OCI-LY7 (cell line): ENCODE results near the gene ALKBH2. TPM values are rescaled to one million over a fixed set of nuclear protein-coding genes. Genes with fewer than 3 reads are reported as not detected.

Experiments
- BruUV-seq: library from RNA; stranded (reverse); fragments of 400-500 nt; replicated peaks from 2 replicates; lab custom pipeline; 2021; lab: Mats Ljungman, UMichigan
- CTCF ChIA-PET: fragments of 300-600 bp; sonication (Branson Sonifier 250); formaldehyde crosslinking; loops from one replicate; lab custom pipeline; 2022; ENCODE audit warnings: antibody characterized with exemption; ENCODE audit not compliant: unreplicated experiment; lab: Charles Lee
- POLR2A ChIA-PET: fragments of 300-600 bp; sonication (Branson Sonifier 250); formaldehyde crosslinking; loops from one replicate; lab custom pipeline; 2022; ENCODE audit warnings: antibody characterized with exemption; lab: Charles Lee
- DNase-seq: peaks from one replicate; pipeline ENCODE4 v3.0.0-alpha.2; 2015; ENCODE audit warnings: low spot score
- H2AFZ ChIP-seq: fragments of 200-600 bp; sonication (generic), shearing (Covaris generic); 2 replicates; pipeline ENCODE4 v1.6.1; 2014; ENCODE audit warnings: mild to moderate bottlenecking, antibody characterized with exemption, low read length, moderate library complexity
- H3K27ac ChIP-seq: fragments of 200-600 bp; sonication (generic); 2 replicates; pipeline ENCODE4 v1.5.1; 2014; ENCODE audit warnings: mixed run types, low read depth, mild to moderate bottlenecking, moderate library complexity, low read length, inconsistent platforms; ENCODE audit not compliant: poor library complexity, severe bottlenecking
- H3K36me3 ChIP-seq: fragments of 200-600 bp; sonication (generic); 2 replicates; pipeline ENCODE4 v1.6.1; 2014; ENCODE audit warnings: mild to moderate bottlenecking, antibody characterized with exemption, low read length, moderate library complexity, mixed read lengths; ENCODE audit not compliant: insufficient read depth
- H3K4me1 ChIP-seq: fragments of 200-600 bp; sonication (generic); 2 replicates; pipeline ENCODE4 v1.5.1; 2014; ENCODE audit warnings: mild to moderate bottlenecking, low read length; ENCODE audit not compliant: insufficient read depth, poor library complexity, severe bottlenecking
- H3K4me2 ChIP-seq: fragments of 200-600 bp; sonication (generic); 2 replicates; pipeline ENCODE4 v1.6.1; 2014; ENCODE audit warnings: mild to moderate bottlenecking, low read length
- H3K4me3 ChIP-seq: fragments of 200-600 bp; sonication (generic); 2 replicates; pipeline ENCODE4 v1.5.1; 2014; ENCODE audit warnings: mild to moderate bottlenecking, low read depth, low read length; ENCODE audit not compliant: poor library complexity, severe bottlenecking
- H3K79me2 ChIP-seq: fragments of 200-600 bp; sonication (generic); 2 replicates; pipeline ENCODE4 v1.6.1; 2016; ENCODE audit warnings: low read depth, mild to moderate bottlenecking, low read length, moderate library complexity, mixed read lengths; ENCODE audit not compliant: insufficient read depth
- H3K9me2 ChIP-seq: fragments of 200-600 bp; sonication (generic); 2 replicates; pipeline ENCODE4 v1.6.1; 2016; ENCODE audit warnings: mild to moderate bottlenecking, low read length, mixed read lengths; ENCODE audit not compliant: insufficient read depth
- H3K9me3 ChIP-seq: fragments of 200-600 bp; sonication (generic); 2 replicates; pipeline ENCODE4 v1.6.1; 2014; ENCODE audit warnings: mild to moderate bottlenecking, mixed run types, low read length, mixed read lengths
- H4K20me1 ChIP-seq: fragments of 200-600 bp; sonication (generic); 2 replicates; pipeline ENCODE4 v1.6.1; 2014; ENCODE audit warnings: mild to moderate bottlenecking, antibody characterized with exemption, low read length, moderate library complexity, mixed read lengths; ENCODE audit not compliant: insufficient read depth
- EZH2phosphoT487 ChIP-seq: fragments of 200-600 bp; sonication (generic); IDR thresholded peaks from 2 replicates; pipeline ENCODE4 v1.6.1; 2018; ENCODE audit warnings: low read depth, borderline replicate concordance, mild to moderate bottlenecking, mixed run types, antibody characterized with exemption, low read length, moderate library complexity, mixed read lengths
- intact Hi-C: fragments of 100-400 bp; cut with micrococcal nuclease; formaldehyde crosslinking; loops from one replicate; pipeline ENCODE4 v1.10.0; 2022; ENCODE audit not compliant: unreplicated experiment
- total RNA-seq, 2 experiments: library from RNA; depleted of rRNA in 1 of 2; stranded (reverse); fragments of >200 nt in 1 of 2; shearing (Covaris generic) in 1 of 2; gene quantifications; 2 replicates each; pipeline ENCODE4 v1.2.3, GENCODE V29; 2014 to 2022
- TF ChIP-seq, protein P1 (sequence below): fragments of 200-600 bp; sonication (generic); conservative IDR thresholded peaks from 2 replicates; pipeline ENCODE4 v1.5.1; 2014; ENCODE audit warnings: mild to moderate bottlenecking, antibody characterized with exemption, low read length, moderate library complexity, mixed read lengths

Gene ALKBH2
- total RNA-seq, 2 experiments from 2014 or later, result 70.3 to 111 TPM

DNA sequence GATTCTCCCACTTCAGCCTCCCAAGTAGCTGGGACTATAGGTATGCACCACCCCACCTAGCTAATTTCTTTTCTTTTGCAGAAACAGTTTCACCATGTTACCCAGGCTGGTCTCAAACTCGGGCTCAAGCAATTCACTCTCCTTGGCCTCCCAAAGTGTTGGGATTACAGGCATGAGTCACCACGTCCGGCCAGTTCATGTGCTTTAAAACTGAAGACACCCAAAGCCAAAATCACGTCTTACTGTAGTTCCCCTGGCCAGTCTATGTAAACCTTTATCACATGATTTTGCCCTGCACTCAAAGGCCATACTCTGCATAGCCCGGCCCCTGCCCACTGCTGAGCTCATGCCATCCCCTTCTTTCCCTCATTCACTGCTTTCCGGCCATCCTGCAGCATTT lies 4.5 kb downstream of the ALKBH2 start:
- Histone ChIP-seq H3K79me2 (peaks cover 43% of the 10 kb centered on the region), H4K20me1 (peaks cover 11% of the 10 kb centered on the region; the same call in 1 of the 2 replicates), H2AFZ (no peak overlapping the region), H3K9me3 (no peaks in the 10 kb centered on the region), H3K4me3 (peak overlapping the region; percentile 84), H3K27ac (peak overlapping the region; percentile 34), H3K9me2 (no peaks in the 10 kb centered on the region), H3K4me2 (peak overlapping the region; percentile 89), H3K4me1 (peaks cover 55% of the 10 kb centered on the region), H3K36me3 (peaks cover 89% of the 10 kb centered on the region)
- no TSS peak for BruUV-seq
- ChIA-PET POLR2A (interaction anchor here (2.8 to 4.4 kb wide), 2 partner anchors 27 to 35 kb away, joined by 9 to 20 read pairs; no protein-coding TSS in a partner anchor), CTCF (no interaction called here)
- intact Hi-C loops, result no loop called here
- TF ChIP-seq, protein P1, sequence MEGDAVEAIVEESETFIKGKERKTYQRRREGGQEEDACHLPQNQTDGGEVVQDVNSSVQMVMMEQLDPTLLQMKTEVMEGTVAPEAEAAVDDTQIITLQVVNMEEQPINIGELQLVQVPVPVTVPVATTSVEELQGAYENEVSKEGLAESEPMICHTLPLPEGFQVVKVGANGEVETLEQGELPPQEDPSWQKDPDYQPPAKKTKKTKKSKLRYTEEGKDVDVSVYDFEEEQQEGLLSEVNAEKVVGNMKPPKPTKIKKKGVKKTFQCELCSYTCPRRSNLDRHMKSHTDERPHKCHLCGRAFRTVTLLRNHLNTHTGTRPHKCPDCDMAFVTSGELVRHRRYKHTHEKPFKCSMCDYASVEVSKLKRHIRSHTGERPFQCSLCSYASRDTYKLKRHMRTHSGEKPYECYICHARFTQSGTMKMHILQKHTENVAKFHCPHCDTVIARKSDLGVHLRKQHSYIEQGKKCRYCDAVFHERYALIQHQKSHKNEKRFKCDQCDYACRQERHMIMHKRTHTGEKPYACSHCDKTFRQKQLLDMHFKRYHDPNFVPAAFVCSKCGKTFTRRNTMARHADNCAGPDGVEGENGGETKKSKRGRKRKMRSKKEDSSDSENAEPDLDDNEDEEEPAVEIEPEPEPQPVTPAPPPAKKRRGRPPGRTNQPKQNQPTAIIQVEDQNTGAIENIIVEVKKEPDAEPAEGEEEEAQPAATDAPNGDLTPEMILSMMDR, result no peak
- no peak for TF ChIP-seq EZH2phosphoT487
- DNase-seq, result no peak

DNA sequence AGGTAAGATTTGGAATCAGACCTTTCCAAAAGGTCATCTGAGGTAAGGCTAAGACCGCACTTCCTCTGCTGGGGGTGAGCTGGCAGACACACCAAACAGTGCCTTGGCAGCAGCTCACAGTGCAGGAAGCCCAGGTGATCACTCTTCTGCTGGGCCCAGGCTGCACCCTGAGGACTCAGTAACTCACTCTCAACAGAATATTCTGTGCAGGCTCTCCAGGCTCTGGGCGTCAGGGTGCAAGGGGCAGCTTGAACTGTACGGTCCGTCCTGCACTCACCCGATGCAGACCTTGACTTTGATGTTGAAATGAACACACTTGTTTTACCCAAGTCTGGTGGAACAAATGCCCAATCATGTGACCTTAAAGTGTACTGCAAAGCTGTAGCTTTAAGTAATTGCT lies 6.0 kb downstream of the ALKBH2 start:
- Histone ChIP-seq H3K4me1 (peaks cover 52% of the 10 kb centered on the region), H3K4me3 (no peak overlapping the region), H3K9me3 (no peaks in the 10 kb centered on the region), H3K9me2 (no peaks in the 10 kb centered on the region), H3K79me2 (peaks cover 33% of the 10 kb centered on the region), H4K20me1 (peaks cover 11% of the 10 kb centered on the region; the same call in 1 of the 2 replicates), H3K36me3 (peaks cover 100% of the 10 kb centered on the region), H3K4me2 (no peak overlapping the region; the same call in 1 of the 2 replicates), H2AFZ (no peak overlapping the region), H3K27ac (peak overlapping the region; percentile 37)
- DNase-seq, result no peak
- no peak for TF ChIP-seq EZH2phosphoT487
- no TSS peak for BruUV-seq
- CTCF ChIA-PET, result no interaction called here
- intact Hi-C loops, result no loop called here
- POLR2A ChIA-PET, result interaction anchor here (0.5 to 2.8 kb wide), 4 partner anchors 15 to 135 kb away, joined by 3 to 9 read pairs (median 4); no protein-coding TSS in a partner anchor

- peaks cover 47% of the 10 kb centered on the region for H3K4me1 ChIP-seq
- peaks cover 16% of the 10 kb centered on the region for H3K79me2 ChIP-seq
- H3K4me2 ChIP-seq, result no peak overlapping the region
- H3K36me3 ChIP-seq, result peaks cover 100% of the 10 kb centered on the region
- H4K20me1 ChIP-seq, result peaks cover 7% of the 10 kb centered on the region; the same call in 1 of the 2 replicates
- TF ChIP-seq, protein P1, result no peak
- no peak for TF ChIP-seq EZH2phosphoT487
- ChIA-PET CTCF (no interaction called here), POLR2A (interaction anchor here (1.1 kb wide), 1 partner anchor 21 kb away, joined by 5 read pairs; no protein-coding TSS in a partner anchor)
- intact Hi-C loops, result no loop called here
- no peak overlapping the region for H2AFZ ChIP-seq
- BruUV-seq, result no TSS peak
- H3K9me3 ChIP-seq, result no peaks in the 10 kb centered on the region; the same call in 1 of the 2 replicates
- no peak overlapping the region for H3K27ac ChIP-seq
- no peaks in the 10 kb centered on the region for H3K9me2 ChIP-seq
- H3K4me3 ChIP-seq, result no peak overlapping the region
- DNase-seq, result no peak
These were observed 7.7 kb downstream of the ALKBH2 start for GRCh38 chr12:109085590-109085989.
